Measurements from ENCODE around the gene SRRM5.
A peak's percentile ranks its signal among the peaks of the same experiment; 100 is the strongest.

SRRM5 gene

GRCh38 chr19:43592800-43593350 is 19.0 kb upstream of the SRRM5 start:
- TF ChIP-seq CTCF (conservative IDR thresholded peaks at IDR 0.05) (no peak), ZFX (IDR thresholded peaks at IDR 0.05) (no peak)
- H3K27ac ChIP-seq, result no peak overlapping the region

DNA sequence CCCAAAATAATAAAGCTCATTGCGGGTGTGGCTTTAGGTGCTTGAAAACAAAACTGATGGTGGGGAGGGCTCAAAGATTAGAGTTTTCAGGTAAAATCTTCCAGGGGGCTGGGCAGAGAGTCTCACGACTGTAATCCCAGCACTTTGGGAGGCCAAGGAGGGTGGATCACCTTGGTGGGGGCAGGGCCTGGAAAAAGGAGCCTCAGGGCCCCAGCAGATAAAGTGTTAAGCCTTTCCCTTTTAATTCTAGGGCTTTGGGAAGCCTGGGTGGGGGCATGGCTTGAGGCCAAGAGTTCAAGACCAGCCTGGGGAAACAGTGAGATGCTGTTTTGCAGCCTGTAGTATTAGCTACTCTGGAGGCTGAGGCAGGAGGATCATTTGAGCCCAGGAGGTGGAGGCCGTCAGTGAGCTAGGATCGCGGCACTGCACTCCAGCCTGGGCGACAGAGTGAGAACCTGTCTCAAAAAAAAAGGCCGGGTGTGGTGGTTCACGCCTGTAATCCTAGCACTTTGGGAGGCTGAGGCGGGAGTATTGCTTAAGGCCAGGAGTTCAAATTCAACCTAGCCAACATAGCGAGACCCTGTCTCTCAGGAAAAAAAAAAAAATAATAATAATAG is 17.7 kb upstream of the SRRM5 start:
- TF ChIP-seq ZFX (IDR thresholded peaks at IDR 0.05) (no peak), CTCF (conservative IDR thresholded peaks at IDR 0.05) (no peak)
- peak overlapping the region; percentile 82; the same call in 1 of the 2 replicates for H3K27ac ChIP-seq

DNA sequence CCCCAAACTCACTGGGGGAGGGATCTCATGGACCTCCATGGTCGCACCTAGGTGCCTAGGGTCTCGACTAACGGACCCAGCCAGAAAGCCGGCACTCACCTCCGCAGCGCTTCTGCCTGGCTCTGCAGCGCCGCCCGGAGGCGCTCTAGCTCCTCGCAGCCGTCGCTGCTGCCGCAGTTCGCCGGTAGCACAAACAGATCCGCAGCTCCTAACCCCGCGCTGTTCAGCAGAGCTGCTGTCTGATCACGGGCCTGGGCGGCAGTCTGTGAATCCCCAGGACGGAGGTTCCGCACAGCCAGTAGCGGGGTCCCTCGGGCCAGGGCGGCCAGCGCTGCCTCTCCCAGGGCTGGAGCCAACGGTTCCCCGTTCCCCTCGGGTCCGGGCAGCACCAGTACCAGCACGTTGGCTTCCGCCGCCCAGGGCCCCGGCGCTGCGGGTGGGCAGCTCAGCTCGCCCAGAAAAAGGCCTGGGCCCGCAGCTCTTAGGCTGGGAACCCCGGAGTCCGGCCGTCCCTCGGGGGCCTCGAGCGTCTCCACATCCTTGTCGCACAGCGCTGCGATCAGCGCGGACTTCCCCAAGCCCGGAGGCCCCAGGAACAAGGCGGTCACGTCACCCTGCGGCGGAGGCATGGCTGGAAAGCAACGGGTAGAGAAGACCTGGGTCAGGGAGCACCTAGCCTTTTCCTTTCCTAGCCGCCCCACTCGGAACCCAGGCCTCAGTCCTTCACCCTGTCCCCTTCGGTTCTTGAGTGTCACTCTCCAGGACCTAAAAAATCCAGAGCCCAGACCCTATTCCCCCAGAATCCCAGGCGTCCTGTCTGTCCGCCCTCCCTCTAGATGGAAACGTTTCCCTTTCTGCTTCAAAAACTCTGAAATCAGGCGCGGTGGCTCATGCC is 16.9 kb upstream of the SRRM5 start:
- TF ChIP-seq ZFX (IDR thresholded peaks at IDR 0.05), result no peak
- peak; percentile 80 for TF ChIP-seq CTCF (conservative IDR thresholded peaks at IDR 0.05)
- H3K27ac ChIP-seq, result peak overlapping the region; percentile 82

DNA sequence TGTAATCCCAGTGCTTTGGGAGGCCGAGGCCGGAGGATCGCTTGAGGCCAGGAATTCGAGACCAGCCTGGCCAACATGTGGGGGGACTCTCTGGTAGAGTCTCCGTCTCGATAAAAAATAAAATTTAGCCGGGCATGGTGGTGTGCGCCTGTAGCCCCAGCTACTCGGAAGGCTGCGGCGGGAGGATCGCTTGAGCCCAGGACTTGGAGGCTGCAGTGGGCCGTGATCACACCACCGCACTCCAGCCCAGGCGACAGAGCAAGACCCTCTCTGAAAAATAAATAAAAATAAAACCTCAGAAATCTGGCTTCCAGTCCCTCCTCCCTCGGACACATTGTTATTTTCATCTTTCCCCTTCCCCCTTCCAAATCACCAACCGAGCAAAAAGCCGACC is 16.3 kb upstream of the SRRM5 start:
- no peak for TF ChIP-seq ZFX (IDR thresholded peaks at IDR 0.05)
- no peak for TF ChIP-seq CTCF (conservative IDR thresholded peaks at IDR 0.05)
- H3K27ac ChIP-seq, result peak overlapping the region; percentile 82

- H3K27ac ChIP-seq, result peak within 1 kb of the TSS; percentile 82
- TF ChIP-seq CTCF (conservative IDR thresholded peaks at IDR 0.05), result no peak
- no peak for TF ChIP-seq ZFX (IDR thresholded peaks at IDR 0.05)
Measured at GRCh38 chr19:43595999-43596841, 15.7 kb upstream of the SRRM5 start, which contains the start of the genes IRGQ and ZNF576. TSS of gene IRGQ (minus strand) at chr19:43596134. CDS start at chr19:43595338, 796 bp downstream. TSS of gene ZNF576 (plus strand) at chr19:43596595. CDS start at chr19:43597109, 514 bp downstream.

GRCh38 chr19:43596842-43597461 is 14.9 kb upstream of the SRRM5 start:
- peak overlapping the region; percentile 82 for H3K27ac ChIP-seq
- TF ChIP-seq CTCF (conservative IDR thresholded peaks at IDR 0.05) (no peak), ZFX (IDR thresholded peaks at IDR 0.05) (no peak)

Data from C4-2B (cell line).